ENCODE measurements around the gene KIF5A. TPM values are rescaled to one million over a fixed set of nuclear protein-coding genes. Genes with fewer than 3 reads are reported as not detected.

KIF5A gene
- total and polyA plus RNA-seq, 3 donors from 2014 or later = 6.8 to 9.1 (median 8.4) TPM

- intact Hi-C loops (cut with DNase I; ENCODE audit: low total_unique reads) = no loop called here
- Histone ChIP-seq H3K36me3 (ENCODE audit: low read depth, missing control alignments) (no peaks in the 10 kb centered on the region), H3K4me1 (peaks cover 11% of the 10 kb centered on the region), H3K27me3 (no peaks in the 10 kb centered on the region), H3K27ac (no peak overlapping the region), H3K4me3 (peak overlapping the region in 1 of 2 donors; percentile 50), H3K9me3 (no peaks in the 10 kb centered on the region)
- WGBS, 2 donors = 35 to 71% methylated on average over 7 of the region's 7 CpGs
- TF ChIP-seq, protein P1, sequence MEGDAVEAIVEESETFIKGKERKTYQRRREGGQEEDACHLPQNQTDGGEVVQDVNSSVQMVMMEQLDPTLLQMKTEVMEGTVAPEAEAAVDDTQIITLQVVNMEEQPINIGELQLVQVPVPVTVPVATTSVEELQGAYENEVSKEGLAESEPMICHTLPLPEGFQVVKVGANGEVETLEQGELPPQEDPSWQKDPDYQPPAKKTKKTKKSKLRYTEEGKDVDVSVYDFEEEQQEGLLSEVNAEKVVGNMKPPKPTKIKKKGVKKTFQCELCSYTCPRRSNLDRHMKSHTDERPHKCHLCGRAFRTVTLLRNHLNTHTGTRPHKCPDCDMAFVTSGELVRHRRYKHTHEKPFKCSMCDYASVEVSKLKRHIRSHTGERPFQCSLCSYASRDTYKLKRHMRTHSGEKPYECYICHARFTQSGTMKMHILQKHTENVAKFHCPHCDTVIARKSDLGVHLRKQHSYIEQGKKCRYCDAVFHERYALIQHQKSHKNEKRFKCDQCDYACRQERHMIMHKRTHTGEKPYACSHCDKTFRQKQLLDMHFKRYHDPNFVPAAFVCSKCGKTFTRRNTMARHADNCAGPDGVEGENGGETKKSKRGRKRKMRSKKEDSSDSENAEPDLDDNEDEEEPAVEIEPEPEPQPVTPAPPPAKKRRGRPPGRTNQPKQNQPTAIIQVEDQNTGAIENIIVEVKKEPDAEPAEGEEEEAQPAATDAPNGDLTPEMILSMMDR (IDR thresholded peaks at IDR 0.05) = no peak
- no peak for TF ChIP-seq POLR2A (IDR thresholded peaks at IDR 0.05)
- DNase-seq = no peak
Observed at GRCh38 chr12:57550641-57551549, 1.1 kb downstream of the KIF5A start.

- Histone ChIP-seq H3K27me3 (no peaks in the 10 kb centered on the region), H3K4me1 (peaks cover 6% of the 10 kb centered on the region), H3K9me3 (no peaks in the 10 kb centered on the region), H3K27ac (no peak overlapping the region), H3K36me3 (ENCODE audit: low read depth, missing control alignments) (no peaks in the 10 kb centered on the region), H3K4me3 (no peak overlapping the region)
- intact Hi-C loops (cut with DNase I; ENCODE audit: low total_unique reads) = no loop called here
- 81 to 89% methylated on average over 3 of the region's 3 CpGs for WGBS, 2 donors
- no peak for TF ChIP-seq POLR2A (IDR thresholded peaks at IDR 0.05)
- TF ChIP-seq, protein P1 (IDR thresholded peaks at IDR 0.05) = no peak
- DNase-seq = no peak
Observed at GRCh38 chr12:57551637-57552305, 1.9 kb downstream of the KIF5A start.

- TF ChIP-seq, protein P1 (IDR thresholded peaks at IDR 0.05) = no peak
- TF ChIP-seq POLR2A (IDR thresholded peaks at IDR 0.05) = no peak
- H3K36me3 ChIP-seq (ENCODE audit: low read depth, missing control alignments) = no peaks in the 10 kb centered on the region
- intact Hi-C loops (cut with DNase I; ENCODE audit: low total_unique reads) = no loop called here
- 64 to 65% methylated on average over 2 of the region's 2 CpGs for WGBS, 2 donors
- H3K27me3 ChIP-seq = no peaks in the 10 kb centered on the region
- H3K9me3 ChIP-seq = no peaks in the 10 kb centered on the region
- H3K4me1 ChIP-seq = peaks cover 6% of the 10 kb centered on the region
- no peak for DNase-seq
- H3K4me3 ChIP-seq = no peak overlapping the region
- no peak overlapping the region for H3K27ac ChIP-seq
Observed at GRCh38 chr12:57552306-57552651, 2.4 kb downstream of the KIF5A start.

DNA sequence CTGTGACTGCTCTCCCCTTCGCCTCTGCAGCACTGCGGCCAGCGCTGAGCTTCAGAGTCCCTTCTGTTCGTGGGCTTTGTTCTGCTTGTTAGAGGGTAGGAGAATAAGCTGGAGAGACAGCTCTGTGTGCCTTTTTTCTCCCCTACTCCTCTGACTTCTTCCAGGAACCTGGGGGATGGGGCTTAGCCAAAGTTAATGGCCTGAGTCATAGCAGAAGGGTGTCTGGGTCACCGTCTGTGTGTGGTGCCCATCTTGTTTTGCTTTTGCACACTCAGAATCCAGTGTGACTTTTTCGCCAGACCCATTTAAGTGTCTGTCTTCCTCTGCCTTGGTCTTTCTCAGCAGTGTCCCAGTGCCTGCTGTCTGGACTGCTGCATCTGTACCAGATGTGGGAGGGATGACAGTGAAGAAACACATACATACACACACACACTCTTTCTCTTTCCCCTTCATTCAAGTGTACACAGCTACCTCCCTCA is 3.0 kb downstream of the KIF5A start:
- TF ChIP-seq POLR2A (IDR thresholded peaks at IDR 0.05) = no peak
- TF ChIP-seq, protein P1 (IDR thresholded peaks at IDR 0.05) = no peak
- no peaks in the 10 kb centered on the region for H3K36me3 ChIP-seq (ENCODE audit: low read depth, missing control alignments)
- no peaks in the 10 kb centered on the region for H3K27me3 ChIP-seq
- no peak overlapping the region for H3K4me3 ChIP-seq
- H3K9me3 ChIP-seq = no peaks in the 10 kb centered on the region
- WGBS, 2 donors = 49 to 79% methylated on average over 6 of the region's 6 CpGs
- H3K27ac ChIP-seq = no peak overlapping the region
- intact Hi-C loops (cut with DNase I; ENCODE audit: low total_unique reads) = no loop called here
- no peak for DNase-seq
- H3K4me1 ChIP-seq = peaks cover 6% of the 10 kb centered on the region
